Umbilical cord (tissue), 2 donors: ENCODE results near the gene CPNE4. TPM values are rescaled to one million over a fixed set of nuclear protein-coding genes. Genes with fewer than 3 reads are reported as not detected.
"Not testable (repeated sequence)": the region's sequence is repeated elsewhere in the genome, so short reads cannot be mapped to it uniquely, and the experiment has no call there.

Experiments
- DNase-seq: peaks from one replicate; pipeline ENCODE4 v3.0.0-alpha.2; 2015; ENCODE audit warnings: low spot score
- total RNA-seq: library from RNA; depleted of rRNA; stranded (reverse); fragments of >200 nt; gene quantifications from one replicate; pipeline ENCODE4 v1.2.3, GENCODE V29; 2014; ENCODE audit warnings: low replicate concordance; ENCODE audit not compliant: insufficient read depth

Gene CPNE4
- total RNA-seq, 1 donor from 2014 or later = 5.3 TPM

DNA sequence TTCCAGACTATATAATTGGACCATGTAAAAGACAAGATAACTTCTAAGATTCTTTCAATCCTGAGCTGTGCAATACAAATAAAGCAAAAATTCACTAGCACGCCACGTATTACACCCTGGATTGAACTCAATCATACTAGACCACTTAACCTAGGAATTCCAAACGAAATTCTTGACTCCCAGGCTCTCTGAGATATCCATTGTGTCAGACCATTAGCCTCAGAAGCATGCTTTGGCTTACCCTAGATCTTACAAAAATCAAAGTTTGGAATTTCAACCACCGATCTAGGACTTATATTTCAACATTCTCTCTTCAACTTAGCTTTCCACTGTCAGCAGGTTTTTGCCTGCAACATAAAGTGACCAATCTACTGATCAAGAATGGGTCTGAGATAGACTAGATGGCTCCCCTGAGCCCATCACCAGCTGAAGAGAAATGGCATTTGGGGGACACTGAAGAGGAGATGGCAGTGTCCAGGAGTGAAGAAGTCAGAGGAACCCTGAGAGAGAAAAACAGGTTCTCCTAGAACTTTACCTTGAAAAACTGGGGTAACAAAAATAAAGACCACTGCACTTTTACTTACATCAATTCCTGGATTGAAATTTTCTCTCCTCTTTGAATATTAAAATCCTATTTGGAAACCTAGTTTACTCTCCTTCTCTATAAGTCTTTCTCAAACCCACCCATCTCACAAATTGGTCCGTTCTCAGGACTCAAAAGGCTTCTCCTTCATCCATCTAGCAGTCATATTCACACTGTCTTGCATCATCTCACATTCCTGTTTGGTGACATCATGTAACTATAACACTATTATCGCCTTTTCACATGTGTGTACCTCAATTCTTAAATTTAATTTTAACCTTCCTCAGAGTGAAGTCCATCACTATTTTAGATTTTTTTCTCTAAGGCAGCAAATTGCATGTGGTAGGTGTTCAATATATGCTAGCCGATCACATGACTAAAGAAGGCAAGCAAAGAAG, 18.5 kb downstream of the CPNE4 start:
- no peak for DNase-seq

DNA sequence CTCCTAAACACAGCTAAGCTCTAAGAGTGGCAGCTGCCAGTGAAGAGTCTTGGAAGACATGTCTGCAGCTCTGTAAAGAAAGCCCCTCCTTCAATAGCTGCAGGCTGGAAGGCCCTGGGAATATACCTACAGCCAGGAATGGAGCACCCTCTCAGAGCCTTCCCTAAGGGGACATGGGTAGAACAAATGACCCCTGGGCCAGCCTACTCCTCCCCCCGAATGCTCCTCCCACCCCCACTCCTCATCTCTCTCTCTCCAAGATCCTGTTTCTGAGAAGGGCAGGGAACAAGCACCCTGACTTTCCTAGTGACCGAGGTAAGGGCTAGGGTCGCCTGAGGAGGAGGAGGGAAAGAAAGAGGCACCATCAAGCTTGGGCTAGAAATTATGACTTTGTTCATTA, 20.7 kb downstream of the CPNE4 start:
- DNase-seq = no peak

- DNase-seq = no peak
Measured at GRCh38 chr3:132009241-132009640, 25.6 kb downstream of the CPNE4 start.

DNA sequence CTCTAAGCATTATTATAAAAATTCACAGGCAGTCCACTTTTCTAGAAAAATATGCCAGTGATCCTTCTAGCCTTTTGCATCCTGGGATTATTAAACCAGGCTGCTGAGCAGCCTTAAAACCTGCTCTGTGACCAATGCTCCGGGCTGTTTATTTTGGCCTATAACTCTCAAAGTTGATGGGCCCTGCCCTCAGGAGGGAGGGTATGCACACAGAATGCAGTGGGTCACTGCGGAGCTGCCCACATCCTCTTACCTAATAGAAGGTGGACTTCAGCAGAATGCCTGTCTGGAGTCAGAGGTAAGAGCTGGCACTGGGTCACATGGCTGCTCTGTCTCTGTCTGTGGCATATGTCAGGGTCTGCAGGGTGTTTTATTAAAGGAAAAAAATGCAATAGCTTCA, 26.0 kb downstream of the CPNE4 start:
- DNase-seq = no peak

DNA sequence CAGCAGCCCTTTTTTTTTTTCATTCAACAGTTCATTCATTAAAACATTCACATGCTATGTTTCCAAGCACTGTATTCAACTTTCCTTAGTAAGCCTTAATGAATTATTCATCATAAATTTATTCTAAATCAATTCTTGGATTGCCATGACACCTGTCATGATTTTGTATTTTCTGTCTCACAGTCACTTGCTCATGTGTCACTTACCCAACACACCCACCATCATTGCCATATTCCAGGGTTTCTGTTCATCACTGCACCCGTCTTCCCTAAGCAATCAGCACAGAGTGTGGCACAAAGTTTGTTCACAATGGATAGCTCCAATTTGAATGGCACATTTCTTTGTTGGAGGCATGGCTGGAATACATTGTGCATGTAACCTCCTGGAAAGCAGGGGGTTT, 27.2 kb downstream of the CPNE4 start:
- DNase-seq = no peak

DNA sequence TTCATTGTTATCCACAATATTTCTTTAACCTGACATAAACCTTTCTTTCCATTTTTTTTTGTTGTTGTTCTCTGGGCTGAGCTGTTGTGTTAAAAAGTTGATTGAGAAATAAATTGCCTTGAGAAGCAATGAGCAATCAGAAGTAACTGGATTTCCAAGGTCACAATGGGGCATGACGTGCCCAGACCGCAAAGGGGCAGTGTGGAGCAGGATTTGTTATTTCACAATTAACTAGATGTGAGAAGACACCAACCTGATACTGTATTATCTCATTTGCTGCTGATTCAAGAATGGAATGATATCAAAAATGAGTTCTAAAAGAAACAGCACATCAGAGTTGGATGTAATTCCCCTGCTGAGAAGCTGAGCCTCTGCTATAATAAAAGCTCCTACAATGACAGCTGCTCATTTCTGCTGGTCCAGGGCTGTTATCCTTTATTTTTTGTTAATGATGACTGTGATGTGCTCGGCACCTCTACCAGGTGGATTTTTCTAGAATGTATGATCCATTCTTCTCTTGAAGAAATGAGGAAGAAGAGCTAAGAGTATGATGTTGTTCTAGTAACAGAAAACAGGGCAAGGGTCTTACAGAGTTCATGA, 28.1 kb downstream of the CPNE4 start:
- DNase-seq = no peak

- DNase-seq = no peak
Measured at GRCh38 chr3:132004571-132004970, 30.2 kb downstream of the CPNE4 start.

- DNase-seq = no peak
Measured at GRCh38 chr3:132003685-132004084, 31.1 kb downstream of the CPNE4 start.

GRCh38 chr3:132001999-132002398, 32.8 kb downstream of the CPNE4 start:
- no peak for DNase-seq

- DNase-seq = no peak
Measured at GRCh38 chr3:132001036-132001435, 33.8 kb downstream of the CPNE4 start.

GRCh38 chr3:131998027-131998426, 36.8 kb downstream of the CPNE4 start:
- DNase-seq = no peak

- DNase-seq = no peak
Measured at GRCh38 chr3:131995891-131996290, 38.9 kb downstream of the CPNE4 start.

DNA sequence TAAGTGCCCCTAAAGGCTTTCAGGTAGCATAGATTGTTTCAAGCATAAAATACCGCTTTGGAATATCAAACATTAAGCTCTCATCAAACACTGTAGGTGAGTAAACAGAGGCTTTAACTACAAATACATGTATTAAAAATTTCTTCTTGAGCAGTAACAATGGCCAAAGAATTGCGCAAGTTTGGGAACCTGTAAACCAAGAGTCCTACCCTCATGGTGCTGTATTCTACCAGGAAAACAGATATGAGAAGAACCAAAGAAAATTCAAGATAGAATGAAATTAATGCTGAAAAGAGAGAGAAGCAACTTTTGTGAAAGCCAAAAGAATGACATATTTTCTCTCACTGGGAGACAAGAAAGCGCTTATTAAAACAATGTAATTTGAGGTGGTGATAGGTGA, 45.5 kb downstream of the CPNE4 start:
- DNase-seq = no peak

DNA sequence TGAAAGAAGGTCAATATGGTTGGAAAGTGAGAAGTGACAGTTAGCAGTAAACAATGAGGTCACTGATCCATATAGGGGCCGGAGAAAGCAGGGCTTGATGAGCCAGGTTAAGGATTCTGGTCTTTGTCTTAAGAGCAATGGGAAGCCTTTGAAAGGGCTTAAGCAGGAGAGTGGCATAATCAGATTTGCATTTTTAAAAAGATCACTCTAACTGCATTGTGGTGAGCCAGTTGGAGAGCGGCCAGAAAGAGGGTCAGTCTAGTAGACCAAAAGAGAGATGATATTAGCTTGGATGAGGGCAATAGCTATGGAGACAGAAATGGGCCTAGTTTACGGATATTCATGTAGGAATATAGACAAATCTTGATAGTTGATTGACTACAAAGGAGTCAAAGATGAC, 46.6 kb downstream of the CPNE4 start:
- no peak for DNase-seq

GRCh38 chr3:131983689-131984088, 51.1 kb downstream of the CPNE4 start:
- no peak for DNase-seq

GRCh38 chr3:131981323-131981722, 53.5 kb downstream of the CPNE4 start:
- DNase-seq = no peak

DNA sequence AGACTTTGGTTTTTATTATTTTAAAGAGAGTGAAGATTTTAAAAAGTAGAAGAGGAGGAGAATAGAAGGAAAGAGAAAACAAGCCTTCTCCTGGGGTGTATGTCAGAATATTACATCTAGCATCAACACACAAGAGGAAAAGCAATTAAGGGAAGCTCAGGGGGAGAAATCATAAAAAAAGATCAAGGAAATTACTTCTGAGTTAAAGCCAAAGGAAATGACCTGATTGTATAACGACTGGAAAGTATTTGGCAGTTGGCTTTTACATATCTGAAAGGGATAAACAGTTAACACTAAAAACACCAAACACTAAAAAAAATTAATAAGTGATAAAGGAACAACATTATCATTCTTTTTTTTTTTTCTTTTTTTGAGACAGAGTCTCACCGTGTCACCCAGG, 58.4 kb downstream of the CPNE4 start:
- no peak for DNase-seq

DNA sequence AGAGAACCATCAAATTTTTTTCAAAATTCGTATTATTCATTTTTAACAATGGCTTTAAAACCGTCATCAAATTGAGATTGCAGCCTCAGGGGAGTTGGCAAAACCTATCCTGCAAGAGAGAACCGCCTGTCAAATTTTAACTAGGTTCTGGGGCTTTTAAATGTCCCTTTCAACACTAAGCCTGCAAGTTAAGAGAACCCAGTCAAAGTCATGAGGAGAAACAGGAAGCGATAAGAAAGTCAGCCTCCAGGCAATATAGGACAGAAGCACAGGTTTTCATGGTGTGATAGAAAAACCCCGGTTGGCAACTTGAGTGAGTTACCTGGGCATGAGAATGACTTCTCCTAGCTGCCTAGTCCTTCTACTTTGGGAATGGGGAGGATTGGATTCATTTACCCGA, 59.8 kb downstream of the CPNE4 start:
- DNase-seq = no peak

DNA sequence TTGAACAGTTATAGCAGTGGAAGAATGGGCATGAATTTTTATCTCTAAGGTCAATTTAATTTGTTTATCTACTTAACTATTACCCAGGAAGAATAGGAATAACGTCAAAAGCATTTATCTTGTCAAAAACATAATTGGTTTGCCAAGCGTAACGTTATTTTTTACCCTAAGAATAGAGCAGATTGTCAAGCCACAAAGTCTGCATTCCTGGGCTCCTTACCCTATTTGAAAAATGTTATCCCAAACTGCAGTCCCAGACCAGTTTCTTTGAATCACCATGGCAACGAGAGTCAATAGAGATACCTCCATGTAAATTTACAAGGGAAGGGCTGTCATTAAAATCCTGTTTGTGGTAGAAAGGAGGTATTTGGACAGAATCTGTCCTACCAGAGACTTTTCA, 61.1 kb downstream of the CPNE4 start:
- DNase-seq = no peak

- no peak for DNase-seq
Measured at GRCh38 chr3:131972550-131972949, 62.3 kb downstream of the CPNE4 start.

DNA sequence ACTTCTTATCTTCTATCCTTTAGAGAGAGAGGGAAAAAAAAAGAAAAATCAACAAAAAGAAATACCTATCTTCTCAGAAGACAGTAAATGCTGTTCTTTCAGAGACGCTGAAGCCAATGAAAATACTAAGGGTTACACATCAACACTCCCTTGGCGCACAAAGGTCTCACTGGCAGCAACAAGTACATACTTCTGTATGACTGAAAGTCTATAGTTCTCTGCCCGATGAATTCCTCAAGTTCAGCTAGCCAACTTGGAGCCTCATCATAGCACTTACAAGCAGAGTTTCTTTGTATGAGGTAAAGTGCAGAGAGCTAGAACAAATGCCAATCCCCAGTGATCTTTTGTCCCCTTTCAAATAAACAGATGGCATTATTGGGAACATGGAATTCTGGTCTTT, 62.7 kb downstream of the CPNE4 start:
- no peak for DNase-seq

DNA sequence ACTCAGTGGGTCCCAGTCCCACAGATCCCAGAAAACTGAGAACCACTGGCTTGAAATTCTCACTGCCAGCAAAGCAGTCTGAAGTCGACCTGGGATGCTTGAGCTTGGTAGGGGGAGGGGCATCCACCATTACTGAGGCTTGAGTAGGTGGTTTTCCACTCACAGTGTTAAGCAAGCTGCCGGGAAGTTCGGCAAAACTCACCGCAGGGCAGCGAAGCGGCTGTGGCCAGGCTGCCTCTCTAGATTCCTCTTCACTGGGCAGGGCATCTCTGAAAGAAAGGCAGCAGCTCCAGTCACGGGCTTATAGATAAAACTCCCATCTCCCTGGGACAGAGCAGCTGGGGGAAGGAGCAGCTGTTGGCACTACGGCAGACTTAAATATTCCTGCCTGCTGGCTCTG, 71.4 kb downstream of the CPNE4 start:
- DNase-seq = not testable (repeated sequence)

GRCh38 chr3:131962982-131963381, 71.8 kb downstream of the CPNE4 start:
- no peak for DNase-seq
